Measurements from ENCODE around the gene CTNNBL1.
"Not testable (repeated sequence)": the region's sequence is repeated elsewhere in the genome, so short reads cannot be mapped to it uniquely, and the experiment has no call there.

The CTNNBL1 gene

GRCh38 chr20:37852666-37853065 is 158.8 kb downstream of the CTNNBL1 start:
- no peak for DNase-seq (ENCODE audit: low read depth in 2 of 2)

- no peak for DNase-seq (ENCODE audit: low read depth in 2 of 2)
Measured at GRCh38 chr20:37853823-37854375, 160.1 kb downstream of the CTNNBL1 start.

- not testable (repeated sequence) for DNase-seq (ENCODE audit: low read depth in 2 of 2)
Measured at GRCh38 chr20:37856034-37856433, 162.2 kb downstream of the CTNNBL1 start.

GRCh38 chr20:37856932-37857660 is 163.3 kb downstream of the CTNNBL1 start:
- no peak for DNase-seq (ENCODE audit: low read depth in 2 of 2)

GRCh38 chr20:37859406-37860171 is 165.8 kb downstream of the CTNNBL1 start:
- no peak for DNase-seq (ENCODE audit: low read depth in 2 of 2)

- DNase-seq (ENCODE audit: low read depth in 2 of 2): no peak
Measured at GRCh38 chr20:37863289-37863688, 169.5 kb downstream of the CTNNBL1 start.

DNA sequence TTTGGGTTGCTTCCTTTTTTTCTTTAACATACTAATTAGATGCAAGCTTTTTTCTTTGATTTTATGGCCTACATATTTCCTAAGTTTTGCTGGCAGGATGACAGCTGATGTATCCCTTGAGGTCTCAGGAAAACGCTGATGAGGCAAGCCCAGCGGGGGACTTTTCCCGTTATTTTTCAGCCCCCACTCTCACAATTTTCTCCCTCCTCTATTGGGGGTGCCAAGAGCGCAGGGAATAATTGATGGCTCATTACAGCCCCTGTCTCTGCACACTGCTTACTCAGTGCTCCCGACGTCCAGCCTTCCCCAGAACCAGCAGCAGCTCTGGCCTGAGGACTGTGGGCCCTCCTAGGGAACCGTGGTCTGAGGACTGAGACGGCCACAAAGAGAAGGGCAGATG is 170.5 kb downstream of the CTNNBL1 start:
- no peak for DNase-seq (ENCODE audit: low read depth in 2 of 2)

DNA sequence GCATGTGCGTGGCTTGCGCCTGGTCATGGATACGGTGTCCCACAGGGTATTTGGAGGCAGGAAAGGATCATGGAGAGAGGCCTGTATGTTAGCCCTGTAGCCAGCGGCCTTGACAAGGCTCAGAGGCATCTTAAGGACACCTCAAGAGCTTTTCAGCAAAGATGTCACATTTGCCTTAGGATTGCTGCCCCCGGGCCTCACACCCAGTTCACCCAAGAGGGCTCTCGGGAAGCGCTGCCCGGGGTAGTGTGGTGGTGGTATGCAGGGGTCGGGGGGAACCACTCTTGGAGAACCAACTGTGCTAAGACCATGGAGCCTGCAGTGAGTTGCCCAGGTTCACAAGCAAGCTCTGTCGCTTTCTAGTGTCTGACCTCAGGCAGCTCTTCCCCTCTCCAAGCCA is 172.2 kb downstream of the CTNNBL1 start:
- DNase-seq (ENCODE audit: low read depth in 2 of 2): no peak

GRCh38 chr20:37867289-37868195 is 173.7 kb downstream of the CTNNBL1 start:
- no peak for DNase-seq (ENCODE audit: low read depth in 2 of 2)

DNA sequence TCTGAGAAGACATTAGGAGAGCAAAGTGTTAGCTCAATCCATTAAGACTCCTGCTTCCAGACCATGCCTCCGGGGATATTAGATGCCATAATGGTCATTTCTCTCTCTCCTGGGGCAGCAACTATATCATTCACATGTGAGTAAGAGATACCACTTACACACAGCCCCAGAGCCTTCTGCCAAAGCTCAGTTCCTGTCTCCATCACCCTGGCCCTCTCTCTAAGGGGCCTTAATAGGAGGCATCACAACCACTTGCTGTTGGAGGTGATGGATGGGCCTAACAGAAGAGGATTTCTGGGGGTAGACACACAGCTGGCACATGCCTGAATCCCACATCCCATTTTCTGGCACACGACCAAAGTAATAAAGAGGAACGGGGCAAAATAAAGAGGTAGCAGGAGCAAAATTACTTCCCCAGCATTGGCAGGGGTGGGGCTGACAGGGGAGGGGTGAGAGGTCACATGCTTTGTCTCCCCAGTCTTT is 175.1 kb downstream of the CTNNBL1 start:
- no peak for DNase-seq (ENCODE audit: low read depth in 2 of 2)

DNA sequence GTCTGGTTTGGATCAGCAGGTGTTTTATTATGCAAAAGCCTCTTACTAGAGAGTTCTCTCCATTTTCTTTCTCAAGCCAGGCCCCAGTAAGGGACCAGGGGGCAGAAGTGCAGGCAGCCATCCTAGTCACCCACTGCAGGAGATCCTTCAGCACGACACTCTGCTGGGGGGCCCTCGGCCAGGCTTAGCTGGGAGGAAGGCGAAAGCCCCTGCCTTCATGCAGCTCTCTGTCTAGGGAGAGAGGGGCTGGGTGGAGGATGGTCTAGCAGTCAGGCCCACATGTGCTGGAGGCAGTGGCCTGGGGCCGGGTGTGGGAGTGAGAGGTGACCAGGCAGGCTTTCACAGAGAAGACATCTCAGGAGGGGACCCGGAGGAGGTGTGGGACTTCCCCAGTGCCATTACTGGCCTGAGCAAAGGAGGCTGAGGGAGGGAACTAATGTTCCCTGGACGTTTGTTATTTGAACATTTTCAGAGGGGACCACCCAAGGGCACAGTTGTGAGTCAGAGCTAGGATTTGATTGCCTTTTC is 175.6 kb downstream of the CTNNBL1 start:
- no peak for DNase-seq (ENCODE audit: low read depth in 2 of 2)

DNA sequence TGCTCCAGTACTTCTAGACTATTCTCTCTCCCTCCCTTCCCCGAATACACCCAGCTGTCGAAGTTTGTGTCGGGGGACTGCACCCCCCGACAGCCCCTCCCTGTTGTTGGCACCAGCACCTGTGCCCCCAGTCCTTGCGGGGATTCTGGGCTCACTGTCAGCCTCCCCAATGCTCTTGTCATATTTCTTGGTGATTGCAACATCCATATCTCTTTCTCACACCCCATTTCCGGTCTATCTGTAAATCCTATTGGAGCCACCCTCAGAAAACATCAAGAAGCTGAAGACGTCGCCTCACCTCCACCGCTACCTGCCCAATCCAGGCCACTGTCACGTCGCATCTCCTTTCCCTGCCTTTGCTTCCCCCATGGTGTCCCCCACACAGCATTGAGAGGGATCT is 176.5 kb downstream of the CTNNBL1 start:
- DNase-seq (ENCODE audit: low read depth in 2 of 2): no peak

GRCh38 chr20:37871751-37872150 is 177.9 kb downstream of the CTNNBL1 start:
- DNase-seq (ENCODE audit: low read depth in 2 of 2): no peak

GRCh38 chr20:37872161-37872560 is 178.3 kb downstream of the CTNNBL1 start:
- no peak for DNase-seq (ENCODE audit: low read depth in 2 of 2)

DNA sequence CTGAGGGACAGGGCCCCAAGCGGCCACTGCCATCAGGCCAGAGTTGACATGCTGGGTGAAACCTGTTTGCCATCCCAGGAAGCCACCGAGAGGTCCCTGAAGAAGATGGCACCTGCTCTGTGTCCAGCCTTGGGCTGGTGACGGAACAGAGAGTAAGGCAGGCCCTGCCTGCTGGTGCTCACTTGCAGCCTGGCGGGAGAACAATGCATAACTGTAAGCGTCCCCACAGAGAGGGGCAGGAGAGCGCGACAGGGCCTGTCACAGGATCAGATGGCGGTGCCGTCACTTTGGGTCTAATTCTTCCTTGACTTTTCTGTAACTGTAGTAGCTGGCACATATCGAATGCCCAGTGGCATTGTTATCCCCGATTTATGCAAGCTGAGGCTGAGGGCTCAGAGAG is 180.1 kb downstream of the CTNNBL1 start:
- DNase-seq (ENCODE audit: low read depth in 2 of 2): no peak

GRCh38 chr20:37875460-37876175 is 181.8 kb downstream of the CTNNBL1 start:
- DNase-seq (ENCODE audit: low read depth in 2 of 2): no peak

- DNase-seq (ENCODE audit: low read depth in 2 of 2): no peak
Measured at GRCh38 chr20:37876863-37877262, 183.0 kb downstream of the CTNNBL1 start.

DNA sequence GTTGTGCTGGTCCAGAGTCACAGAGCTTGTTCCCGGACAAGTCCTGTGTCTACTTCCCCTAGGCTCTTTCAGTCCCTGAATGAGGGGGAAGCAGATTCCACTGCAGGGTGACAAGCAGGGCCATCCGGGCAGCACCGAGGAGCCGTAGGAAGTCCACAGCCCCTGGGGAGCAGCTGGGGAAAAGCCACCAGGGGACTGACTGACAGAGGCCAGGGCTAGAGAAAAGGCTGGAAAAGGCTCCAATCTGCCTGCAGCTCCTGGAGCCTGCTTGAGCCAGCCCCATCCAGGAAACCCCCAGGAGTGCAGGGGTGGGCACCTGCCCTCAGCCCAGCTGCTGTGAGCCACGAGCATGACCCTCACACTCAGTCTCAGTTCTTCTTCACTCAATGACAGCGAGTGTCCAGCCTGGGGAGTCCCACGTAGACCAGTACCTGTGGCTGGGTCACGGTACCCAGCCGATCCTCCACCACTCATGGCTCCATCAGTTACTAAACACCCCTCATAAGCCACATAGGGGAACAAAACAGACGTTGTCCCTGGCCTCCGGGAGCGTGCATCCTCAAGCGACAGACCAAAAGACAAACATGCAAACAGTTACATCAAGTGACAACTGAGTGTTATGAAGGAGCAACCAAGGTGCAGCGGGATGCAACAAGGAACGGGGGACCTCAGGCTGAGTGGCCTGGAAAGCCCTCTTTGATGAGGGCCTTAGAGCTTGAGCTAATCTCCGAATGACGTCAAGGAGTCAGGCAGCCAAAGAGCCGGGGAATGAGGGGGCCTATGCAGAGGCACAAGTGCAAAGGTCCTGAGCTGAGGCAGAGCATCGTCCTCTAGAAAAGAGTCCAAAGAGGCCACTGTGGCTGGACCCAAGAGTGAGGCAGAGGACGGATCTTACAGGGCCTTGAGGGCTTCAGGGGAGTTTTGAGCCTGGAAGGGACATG is 184.3 kb downstream of the CTNNBL1 start:
- no peak for DNase-seq (ENCODE audit: low read depth in 2 of 2)

DNA sequence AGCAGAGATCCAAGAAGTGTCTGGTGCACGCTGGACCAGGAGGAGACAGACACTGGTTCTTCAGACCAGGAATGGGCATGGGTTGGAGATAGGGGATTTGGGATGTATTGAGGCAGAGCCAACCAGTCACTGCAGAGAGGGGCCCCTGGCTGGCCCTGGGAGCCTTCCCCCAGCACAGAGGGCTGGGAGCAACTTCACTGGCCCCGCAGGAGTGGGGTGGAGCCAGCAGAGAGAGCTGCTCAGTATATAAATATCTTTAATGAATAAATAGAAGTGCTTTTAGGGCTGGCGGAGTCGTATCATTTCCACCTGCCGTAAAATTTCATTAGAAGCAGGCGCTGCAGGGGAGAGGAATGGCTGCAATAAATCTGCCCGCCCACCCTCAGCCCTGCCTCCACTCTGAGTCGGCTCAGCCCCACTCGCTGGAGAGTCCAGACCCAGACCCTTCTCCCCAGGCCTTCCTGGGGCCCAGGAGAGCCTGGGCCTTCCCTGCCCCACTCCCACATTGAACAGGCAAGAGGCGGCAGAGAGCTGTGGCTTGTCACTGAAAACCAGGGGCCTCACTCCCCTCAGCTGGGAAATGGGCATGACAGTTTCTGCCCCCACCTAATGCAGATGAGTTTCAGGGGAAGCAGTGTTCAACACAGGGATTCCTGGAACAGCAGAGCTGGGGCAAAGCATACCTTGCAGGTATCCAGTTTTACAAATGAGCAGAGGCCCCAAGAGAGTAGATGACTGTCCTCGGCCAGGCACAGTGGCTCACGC is 185.2 kb downstream of the CTNNBL1 start:
- no peak for DNase-seq (ENCODE audit: low read depth in 2 of 2)
